ENCODE measurements around the gene SLC17A9.
"Not testable (repeated sequence)": the region's sequence is repeated elsewhere in the genome, so short reads cannot be mapped to it uniquely, and the experiment has no call there.

SLC17A9 gene

GRCh38 chr20:62956387-62957135, 4.1 kb downstream of the SLC17A9 start:
- FAIRE-seq (no peak), DNase-seq (ENCODE audit: low spot score) (no peak)

GRCh38 chr20:62957136-62958117, 4.9 kb downstream of the SLC17A9 start:
- DNase-seq (ENCODE audit: low spot score) (no peak), FAIRE-seq (peak; percentile 92)

- FAIRE-seq: no peak
Observed at GRCh38 chr20:62958388-62959100, 6.0 kb downstream of the SLC17A9 start.

GRCh38 chr20:62959101-62959971, 6.8 kb downstream of the SLC17A9 start:
- FAIRE-seq (no peak), DNase-seq (ENCODE audit: low spot score) (no peak)

More at GRCh38 chr20:62958388-62959100, 6.0 kb downstream of the SLC17A9 start:
- DNase-seq (ENCODE audit: low spot score): no peak

GRCh38 chr20:62959998-62960436, 7.5 kb downstream of the SLC17A9 start:
- no peak for DNase-seq (ENCODE audit: low spot score)
- peak; percentile 66 for FAIRE-seq

- not testable (repeated sequence) for FAIRE-seq; DNase-seq (ENCODE audit: low spot score)
Observed at GRCh38 chr20:62960446-62961309, 8.2 kb downstream of the SLC17A9 start.

GRCh38 chr20:62961310-62961783, 8.8 kb downstream of the SLC17A9 start:
- FAIRE-seq (no peak), DNase-seq (ENCODE audit: low spot score) (no peak)

GRCh38 chr20:62961799-62962198, 9.3 kb downstream of the SLC17A9 start:
- FAIRE-seq (no peak), DNase-seq (ENCODE audit: low spot score) (no peak)

- no peak for DNase-seq (ENCODE audit: low spot score)
- FAIRE-seq: no peak
Observed at GRCh38 chr20:62962221-62962879, 9.8 kb downstream of the SLC17A9 start.

GRCh38 chr20:62962891-62963613, 10.5 kb downstream of the SLC17A9 start:
- no peak for DNase-seq (ENCODE audit: low spot score)
- no peak for FAIRE-seq

GRCh38 chr20:62963614-62964397, 11.3 kb downstream of the SLC17A9 start:
- FAIRE-seq: peak; percentile 5
- no peak for DNase-seq (ENCODE audit: low spot score)

- FAIRE-seq: no peak
- no peak for DNase-seq (ENCODE audit: low spot score)
Observed at GRCh38 chr20:62964700-62965099, 12.2 kb downstream of the SLC17A9 start.

GRCh38 chr20:62965363-62965771, 12.9 kb downstream of the SLC17A9 start:
- FAIRE-seq: no peak
- DNase-seq (ENCODE audit: low spot score): no peak

- no peak for FAIRE-seq
- DNase-seq (ENCODE audit: low spot score): no peak
Observed at GRCh38 chr20:62966212-62967148, 14.0 kb downstream of the SLC17A9 start.

GRCh38 chr20:62967149-62967501, 14.6 kb downstream of the SLC17A9 start:
- no peak for DNase-seq (ENCODE audit: low spot score)
- FAIRE-seq: no peak

- no peak for FAIRE-seq
Observed at GRCh38 chr20:62967628-62968351, 15.3 kb downstream of the SLC17A9 start.

More at GRCh38 chr20:62967628-62968351, 15.3 kb downstream of the SLC17A9 start:
- DNase-seq (ENCODE audit: low spot score): no peak

All from urothelium cell line (cell line).